Retinal pigment epithelial cell (primary cell): ENCODE measurements around the gene NIPAL3.

Experiments used
- DNase-seq: peaks from one replicate; pipeline ENCODE4 v3.0.0-alpha.2; 2010; ENCODE audit warnings: low read depth
- H3K4me3 ChIP-seq: 2 replicates; pipeline ENCODE4 v1.5.1; 2011; ENCODE audit warnings: mild to moderate bottlenecking, low read length, control low read depth, moderate library complexity
- CTCF ChIP-seq: conservative IDR thresholded peaks from 2 replicates; pipeline ENCODE4 v1.5.1; 2011; ENCODE audit warnings: low read depth, low read length, control low read depth, inconsistent platforms

Gene NIPAL3

GRCh38 chr1:24421502-24421901 lies 5.9 kb downstream of the NIPAL3 start:
- H3K4me3 ChIP-seq = no peak overlapping the region
- TF ChIP-seq CTCF = peak; percentile 12
- no peak for DNase-seq

GRCh38 chr1:24424207-24424606 lies 8.6 kb downstream of the NIPAL3 start:
- DNase-seq = no peak
- H3K4me3 ChIP-seq = no peak overlapping the region
- TF ChIP-seq CTCF = no peak

GRCh38 chr1:24424990-24425389 lies 9.4 kb downstream of the NIPAL3 start:
- no peak for TF ChIP-seq CTCF
- no peak overlapping the region for H3K4me3 ChIP-seq
- DNase-seq = no peak

GRCh38 chr1:24425441-24425840 lies 9.8 kb downstream of the NIPAL3 start:
- DNase-seq = no peak
- no peak for TF ChIP-seq CTCF
- H3K4me3 ChIP-seq = no peak overlapping the region

GRCh38 chr1:24425922-24426321 lies 10.3 kb downstream of the NIPAL3 start:
- DNase-seq = no peak
- H3K4me3 ChIP-seq = no peak overlapping the region
- TF ChIP-seq CTCF = no peak

- no peak for DNase-seq
- TF ChIP-seq CTCF = no peak
- no peak overlapping the region for H3K4me3 ChIP-seq
These were observed 11.3 kb downstream of the NIPAL3 start for GRCh38 chr1:24426744-24427544.

- no peak overlapping the region for H3K4me3 ChIP-seq
- TF ChIP-seq CTCF = no peak
- DNase-seq = no peak
These were observed 11.9 kb downstream of the NIPAL3 start for GRCh38 chr1:24427545-24427862.
